Measurements from ENCODE around the gene HNRNPUL2. TPM values are rescaled to one million over a fixed set of nuclear protein-coding genes. Genes with fewer than 3 reads are reported as not detected.

Gene HNRNPUL2
- total and polyA plus RNA-seq, 12 donors, result 9.6 to 40.2 (median 23.3) TPM

DNA sequence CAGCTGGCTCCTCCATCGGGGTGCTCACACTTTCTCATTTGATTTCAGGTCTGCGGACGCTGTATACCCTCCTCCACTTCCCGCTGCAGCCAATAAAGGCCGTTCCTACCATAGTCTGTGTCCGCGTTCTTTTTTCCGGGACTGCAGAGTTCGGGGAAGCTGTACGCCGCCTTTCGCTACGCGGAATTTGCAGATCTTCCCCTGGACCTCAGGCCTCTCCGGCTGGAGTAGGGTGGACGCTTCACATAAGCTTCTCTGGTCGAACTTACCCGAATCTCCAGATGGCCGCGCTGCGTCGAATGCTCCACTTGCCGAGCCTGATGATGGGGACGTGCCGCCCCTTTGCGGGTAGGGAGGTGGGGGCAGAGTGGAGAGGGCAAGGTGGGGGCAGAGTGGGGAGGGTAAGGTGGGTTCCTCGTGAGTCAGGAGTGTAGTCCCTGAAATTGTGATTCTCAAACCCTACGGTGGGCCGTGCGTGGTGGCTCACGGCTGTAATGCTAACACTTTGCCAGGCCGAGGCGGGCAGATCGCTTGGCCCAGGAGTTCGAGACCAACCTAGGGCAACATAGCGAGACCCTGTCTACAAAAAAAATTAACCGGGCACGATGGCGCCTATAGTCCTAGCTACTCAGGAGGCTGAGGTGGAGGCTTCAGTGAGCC lies 61.5 kb downstream of the HNRNPUL2 start:
- 4 to 9% (median 7%) methylated on average over 23 to 39 of the region's 39 CpGs for WGBS, 4 donors
- Histone ChIP-seq H3K4me3 (peak overlapping the region; percentile 52 to 98 (median 63)), H3K27me3 (no peaks in the 10 kb centered on the region), H3K9me3 (replicated peaks in 1 of 3) (no peaks in the 10 kb centered on the region), H3K4me1 (replicated peaks in 1 of 2) (peaks cover 20 to 46% of the 10 kb centered on the region in 2 donors), H3K36me3 (replicated peaks in 1 of 2) (peaks cover 0 to 11% of the 10 kb centered on the region in 2 donors), H3K27ac (peak overlapping the region; percentile 85 to 97 (median 91))
- intact Hi-C loops (cut with DNase I), result no loop called here
- peak; percentile 53 to 82 (median 70) for DNase-seq
- TF ChIP-seq, protein P1, sequence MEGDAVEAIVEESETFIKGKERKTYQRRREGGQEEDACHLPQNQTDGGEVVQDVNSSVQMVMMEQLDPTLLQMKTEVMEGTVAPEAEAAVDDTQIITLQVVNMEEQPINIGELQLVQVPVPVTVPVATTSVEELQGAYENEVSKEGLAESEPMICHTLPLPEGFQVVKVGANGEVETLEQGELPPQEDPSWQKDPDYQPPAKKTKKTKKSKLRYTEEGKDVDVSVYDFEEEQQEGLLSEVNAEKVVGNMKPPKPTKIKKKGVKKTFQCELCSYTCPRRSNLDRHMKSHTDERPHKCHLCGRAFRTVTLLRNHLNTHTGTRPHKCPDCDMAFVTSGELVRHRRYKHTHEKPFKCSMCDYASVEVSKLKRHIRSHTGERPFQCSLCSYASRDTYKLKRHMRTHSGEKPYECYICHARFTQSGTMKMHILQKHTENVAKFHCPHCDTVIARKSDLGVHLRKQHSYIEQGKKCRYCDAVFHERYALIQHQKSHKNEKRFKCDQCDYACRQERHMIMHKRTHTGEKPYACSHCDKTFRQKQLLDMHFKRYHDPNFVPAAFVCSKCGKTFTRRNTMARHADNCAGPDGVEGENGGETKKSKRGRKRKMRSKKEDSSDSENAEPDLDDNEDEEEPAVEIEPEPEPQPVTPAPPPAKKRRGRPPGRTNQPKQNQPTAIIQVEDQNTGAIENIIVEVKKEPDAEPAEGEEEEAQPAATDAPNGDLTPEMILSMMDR (IDR thresholded peaks at IDR 0.05), result no peak
- TF ChIP-seq POLR2A (IDR thresholded peaks at IDR 0.05), result no peak

DNA sequence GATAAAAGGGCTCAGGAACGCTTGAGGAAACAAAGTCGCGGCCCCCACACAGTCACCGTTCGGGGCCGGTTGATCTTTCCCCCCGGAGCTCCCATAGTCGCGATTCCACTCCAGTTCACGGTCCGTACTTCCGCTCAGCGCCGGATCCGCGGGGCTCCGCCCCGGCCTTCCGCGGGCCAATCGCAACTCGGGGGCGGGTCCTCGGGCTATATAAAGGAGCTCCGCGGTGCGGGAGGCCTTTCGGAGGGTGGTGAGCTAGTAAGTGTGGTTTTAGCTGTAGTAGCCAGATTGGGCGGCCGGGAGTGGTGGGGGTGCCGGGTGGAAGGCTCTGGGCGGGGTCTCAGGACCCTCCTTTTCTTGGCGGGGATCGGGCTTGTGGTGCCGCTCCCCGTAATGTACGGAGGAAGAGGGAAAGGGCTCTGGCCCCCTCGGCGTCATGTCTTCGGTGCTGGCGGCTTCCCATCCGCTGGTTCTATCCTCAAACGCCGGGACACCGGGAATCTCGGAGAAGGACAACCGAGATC lies 62.1 kb downstream of the HNRNPUL2 start, which contains the start of the genes C11orf98 and CSKMT:
C11orf98 (minus strand) TSS at position 136 of the 524 bp plus-strand sequence; CDS start at position 95, 41 bp downstream.
CSKMT (plus strand) TSS at position 238 of the 524 bp plus-strand sequence. CDS start 568 bp downstream, outside the sequence.
- WGBS, 4 donors, result 0 to 1% (median 0%) methylated on average over 11 to 47 of the region's 47 CpGs
- intact Hi-C loops (cut with DNase I), result no loop called here
- no peaks in the 10 kb centered on the region for H3K9me3 ChIP-seq (replicated peaks in 1 of 3)
- peak within 1 kb of the TSS; percentile 52 to 98 (median 68) for H3K4me3 ChIP-seq
- peaks cover 15 to 40% of the 10 kb centered on the region in 2 donors for H3K4me1 ChIP-seq (replicated peaks in 1 of 2)
- H3K27ac ChIP-seq, result peak within 1 kb of the TSS; percentile 85 to 97 (median 91)
- peak; percentile 93 to 98 (median 95) for DNase-seq
- H3K36me3 ChIP-seq (replicated peaks in 1 of 2), result peaks cover 0 to 11% of the 10 kb centered on the region in 2 donors
- TF ChIP-seq, protein P1 (IDR thresholded peaks at IDR 0.05), result no peak
- TF ChIP-seq POLR2A (IDR thresholded peaks at IDR 0.05), result peak; percentile 97 to 98
- no peaks in the 10 kb centered on the region for H3K27me3 ChIP-seq

DNA sequence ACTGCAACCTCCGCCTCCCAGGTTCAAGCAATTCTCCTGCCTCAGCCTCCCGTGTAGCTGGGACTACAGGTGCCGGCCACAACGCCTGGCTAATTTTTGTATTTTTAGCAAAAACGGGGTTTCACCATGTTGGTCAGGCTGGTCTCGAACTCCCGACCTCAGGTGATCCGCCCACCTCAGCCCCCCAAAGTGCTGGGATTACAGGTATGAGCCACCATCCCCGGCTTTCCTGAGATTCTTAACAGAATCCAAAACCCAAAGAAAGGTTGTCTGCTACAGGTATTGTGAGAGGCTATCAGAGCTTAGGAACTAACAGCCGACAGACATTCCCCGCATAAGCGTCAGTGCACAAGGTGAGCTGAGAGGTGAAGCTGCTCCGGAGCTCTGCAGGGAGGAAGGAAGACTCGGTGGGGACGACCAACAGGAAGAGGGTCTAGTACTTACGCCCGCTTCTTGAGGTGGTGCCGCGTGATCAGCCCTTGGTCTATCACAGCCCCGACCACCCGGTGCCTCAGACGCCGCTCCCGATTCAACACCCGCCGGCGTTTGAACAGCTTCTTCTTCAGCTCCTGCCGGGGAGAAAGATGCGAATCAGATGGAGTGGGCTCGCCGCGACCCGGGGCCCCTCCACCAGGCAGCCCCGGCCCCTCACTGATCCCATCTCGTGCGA lies 62.7 kb downstream of the HNRNPUL2 start:
- Histone ChIP-seq H3K9me3 (replicated peaks in 1 of 3) (no peaks in the 10 kb centered on the region), H3K4me1 (replicated peaks in 1 of 2) (peaks cover 12 to 34% of the 10 kb centered on the region in 2 donors), H3K27ac (peak overlapping the region; percentile 85 to 97 (median 91)), H3K4me3 (peak overlapping the region; percentile 52 to 98 (median 68)), H3K36me3 (replicated peaks in 1 of 2) (peaks cover 0 to 11% of the 10 kb centered on the region in 2 donors), H3K27me3 (no peaks in the 10 kb centered on the region)
- TF ChIP-seq, protein P1 (IDR thresholded peaks at IDR 0.05), result no peak
- no peak for TF ChIP-seq POLR2A (IDR thresholded peaks at IDR 0.05)
- 3 to 5% (median 3%) methylated on average over 19 to 36 of the region's 36 CpGs for WGBS, 4 donors
- intact Hi-C loops (cut with DNase I), result no loop called here
- peak in 5 of 7 donors; percentile 49 to 78 (median 56) for DNase-seq

Small RNA genes within 50 kb of the gene (small RNA-seq; reads per million reads assigned to genes)
- gene SNORA57, result 0 reads per million in 2 donors

Other genes with a start within 250 kb of the HNRNPUL2 start
- gene AHNAK, start 180.7 kb downstream of the HNRNPUL2 start, total RNA-seq, result 100 to 1,000 TPM in 8 of 9 donors, 10 to 100 TPM in 1; 54.2 to 307 (median 195) TPM
- 10 to 100 TPM; 32.0 to 35.4 (median 32.7) TPM for gene AHNAK, start 180.7 kb downstream of the HNRNPUL2 start, polyA plus RNA-seq
- gene EEF1G, start 153.6 kb downstream of the HNRNPUL2 start, total RNA-seq, result 1,000 to 10,000 TPM in 7 of 9 donors, 100 to 1,000 TPM in 2; 943 to 1,585 (median 1,192) TPM
- 1,000 to 10,000 TPM in 1 of 3 donors, 100 to 1,000 TPM in 2; 646 to 1,257 (median 934) TPM for gene EEF1G, start 153.6 kb downstream of the HNRNPUL2 start, polyA plus RNA-seq
- gene TUT1, start 135.9 kb downstream of the HNRNPUL2 start, total RNA-seq, result 10 to 100 TPM in 7 of 9 donors, 1 to 10 TPM in 2; 7.0 to 32.4 (median 14.9) TPM
- 10 to 100 TPM in 2 of 3 donors, 1 to 10 TPM in 1; 9.4 to 67.6 (median 34.0) TPM for gene TUT1, start 135.9 kb downstream of the HNRNPUL2 start, polyA plus RNA-seq
- 10 to 100 TPM; 63.9 to 97.3 (median 73.6) TPM for gene MTA2, start 125.6 kb downstream of the HNRNPUL2 start, total RNA-seq
- gene MTA2, start 125.6 kb downstream of the HNRNPUL2 start, polyA plus RNA-seq, result 10 to 100 TPM; 66.5 to 82.4 (median 73.5) TPM
- 10 to 100 TPM; 13.0 to 97.9 (median 35.4) TPM for gene EML3, start 114.7 kb downstream of the HNRNPUL2 start, total RNA-seq
- gene EML3, start 114.7 kb downstream of the HNRNPUL2 start, polyA plus RNA-seq, result 100 to 1,000 TPM in 2 of 3 donors, 1 to 10 TPM in 1; 9.7 to 198 (median 139) TPM
- gene ROM1, start 114.2 kb downstream of the HNRNPUL2 start, total RNA-seq, result 10 to 100 TPM in 3 of 9 donors, 1 to 10 TPM in 6; 1.6 to 22.3 (median 4.9) TPM
- 10 to 100 TPM in 2 of 3 donors, 1 to 10 TPM in 1; 5.1 to 11.3 (median 11.1) TPM for gene ROM1, start 114.2 kb downstream of the HNRNPUL2 start, polyA plus RNA-seq
- 10 to 100 TPM; 25.3 to 56.6 (median 34.5) TPM for gene B3GAT3, start 105.5 kb downstream of the HNRNPUL2 start, total RNA-seq
- 10 to 100 TPM in 2 of 3 donors, 1 to 10 TPM in 1; 5.9 to 83.3 (median 60.6) TPM for gene B3GAT3, start 105.5 kb downstream of the HNRNPUL2 start, polyA plus RNA-seq
- 100 to 1,000 TPM; 105 to 304 (median 182) TPM for gene GANAB, start 80.8 kb downstream of the HNRNPUL2 start, total RNA-seq
- gene GANAB, start 80.8 kb downstream of the HNRNPUL2 start, polyA plus RNA-seq, result 100 to 1,000 TPM in 1 of 3 donors, 10 to 100 TPM in 2; 90.9 to 177 (median 94.0) TPM
- 10 to 100 TPM in 8 of 9 donors, 1 to 10 TPM in 1; 9.6 to 32.3 (median 25.0) TPM for gene INTS5, start 74.2 kb downstream of the HNRNPUL2 start, total RNA-seq
- gene INTS5, start 74.2 kb downstream of the HNRNPUL2 start, polyA plus RNA-seq, result 1 to 10 TPM; 4.4 to 7.5 (median 4.6) TPM
- 10 to 100 TPM; 42.8 to 87.3 (median 49.8) TPM for gene C11orf98, start 62.2 kb downstream of the HNRNPUL2 start, total RNA-seq
- 100 to 1,000 TPM in 2 of 3 donors, 10 to 100 TPM in 1; 95.8 to 142 (median 104) TPM for gene C11orf98, start 62.2 kb downstream of the HNRNPUL2 start, polyA plus RNA-seq
- 10 to 100 TPM in 3 of 9 donors, 1 to 10 TPM in 5, not detected in 1; 2.8 to 15.6 (median 8.3) TPM for gene CSKMT, start 62.1 kb downstream of the HNRNPUL2 start, total RNA-seq
- gene CSKMT, start 62.1 kb downstream of the HNRNPUL2 start, polyA plus RNA-seq, result 10 to 100 TPM in 2 of 3 donors, 1 to 10 TPM in 1; 1.9 to 37.2 (median 20.6) TPM
- 10 to 100 TPM; 10.2 to 21.3 (median 15.2) TPM for gene UQCC3, start 55.8 kb downstream of the HNRNPUL2 start, total RNA-seq
- gene UQCC3, start 55.8 kb downstream of the HNRNPUL2 start, polyA plus RNA-seq, result 10 to 100 TPM in 2 of 3 donors, 1 to 10 TPM in 1; 2.2 to 25.7 (median 25.7) TPM
- 10 to 100 TPM in 3 of 9 donors, 1 to 10 TPM in 6; 1.1 to 22.0 (median 8.4) TPM for gene LBHD1, start 55.2 kb downstream of the HNRNPUL2 start, total RNA-seq
- gene LBHD1, start 55.2 kb downstream of the HNRNPUL2 start, polyA plus RNA-seq, result 10 to 100 TPM; 16.5 to 30.4 (median 17.5) TPM
- gene UBXN1, start 48.4 kb downstream of the HNRNPUL2 start, total RNA-seq, result 100 to 1,000 TPM in 6 of 9 donors, 10 to 100 TPM in 3; 81.3 to 308 (median 139) TPM
- 100 to 1,000 TPM; 114 to 225 (median 177) TPM for gene UBXN1, start 48.4 kb downstream of the HNRNPUL2 start, polyA plus RNA-seq
- gene LRRN4CL, start 37.9 kb downstream of the HNRNPUL2 start, total RNA-seq, result 10 to 100 TPM in 6 of 9 donors, 1 to 10 TPM in 3; 3.1 to 29.9 (median 13.6) TPM
- gene LRRN4CL, start 37.9 kb downstream of the HNRNPUL2 start, polyA plus RNA-seq, result 1 to 10 TPM; 5.7 to 9.3 (median 6.4) TPM
- gene BSCL2, start 20.0 kb downstream of the HNRNPUL2 start, total RNA-seq, result 100 to 1,000 TPM in 6 of 9 donors, 10 to 100 TPM in 3; 77.6 to 185 (median 108) TPM
- 100 to 1,000 TPM; 134 to 653 (median 440) TPM for gene BSCL2, start 20.0 kb downstream of the HNRNPUL2 start, polyA plus RNA-seq
- 1 to 10 TPM in 3 of 9 donors, under 1 TPM in 4, not detected in 2; 0.39 to 3.2 (median 0.96) TPM for gene GNG3, start 19.8 kb downstream of the HNRNPUL2 start, total RNA-seq
- gene GNG3, start 19.8 kb downstream of the HNRNPUL2 start, polyA plus RNA-seq, result 10 to 100 TPM in 1 of 3 donors, 1 to 10 TPM in 2; 4.1 to 15.7 (median 6.4) TPM
- gene TTC9C, start 1.0 kb upstream of the HNRNPUL2 start, total RNA-seq, result 10 to 100 TPM; 10.7 to 45.0 (median 27.0) TPM
- 10 to 100 TPM; 36.7 to 93.9 (median 46.3) TPM for gene TTC9C, start 1.0 kb upstream of the HNRNPUL2 start, polyA plus RNA-seq
- gene ZBTB3, start 26.7 kb upstream of the HNRNPUL2 start, total RNA-seq, result 10 to 100 TPM in 6 of 9 donors, 1 to 10 TPM in 3; 6.9 to 19.5 (median 13.6) TPM
- 1 to 10 TPM; 3.0 to 5.6 (median 3.3) TPM for gene ZBTB3, start 26.7 kb upstream of the HNRNPUL2 start, polyA plus RNA-seq
- 100 to 1,000 TPM in 1 of 9 donors, 10 to 100 TPM in 8; 58.2 to 195 (median 79.8) TPM for gene POLR2G, start 34.1 kb upstream of the HNRNPUL2 start, total RNA-seq
- gene POLR2G, start 34.1 kb upstream of the HNRNPUL2 start, polyA plus RNA-seq, result 100 to 1,000 TPM in 2 of 3 donors, 10 to 100 TPM in 1; 67.6 to 109 (median 108) TPM
- 10 to 100 TPM; 18.3 to 42.3 (median 25.9) TPM for gene TAF6L, start 43.9 kb upstream of the HNRNPUL2 start, total RNA-seq
- gene TAF6L, start 43.9 kb upstream of the HNRNPUL2 start, polyA plus RNA-seq, result 10 to 100 TPM; 10.8 to 98.1 (median 41.2) TPM
- 100 to 1,000 TPM in 3 of 9 donors, 10 to 100 TPM in 6; 55.4 to 217 (median 72.6) TPM for gene TMEM179B, start 59.9 kb upstream of the HNRNPUL2 start, total RNA-seq
- 10 to 100 TPM; 37.2 to 97.7 (median 66.6) TPM for gene TMEM179B, start 59.9 kb upstream of the HNRNPUL2 start, polyA plus RNA-seq
- 10 to 100 TPM; 12.6 to 49.1 (median 24.7) TPM for gene TMEM223, start 64.5 kb upstream of the HNRNPUL2 start, total RNA-seq
- gene TMEM223, start 64.5 kb upstream of the HNRNPUL2 start, polyA plus RNA-seq, result 10 to 100 TPM; 32.0 to 41.3 (median 32.5) TPM
- 100 to 1,000 TPM in 1 of 9 donors, 10 to 100 TPM in 8; 32.8 to 134 (median 58.8) TPM for gene NXF1, start 78.0 kb upstream of the HNRNPUL2 start, total RNA-seq
- gene NXF1, start 78.0 kb upstream of the HNRNPUL2 start, polyA plus RNA-seq, result 100 to 1,000 TPM in 2 of 3 donors, 10 to 100 TPM in 1; 87.0 to 274 (median 231) TPM
- gene STX5, start 104.6 kb upstream of the HNRNPUL2 start, total RNA-seq, result 10 to 100 TPM; 22.2 to 59.9 (median 37.3) TPM
- gene STX5, start 104.6 kb upstream of the HNRNPUL2 start, polyA plus RNA-seq, result 10 to 100 TPM; 19.7 to 52.4 (median 22.4) TPM
- gene TEX54, start 105.4 kb upstream of the HNRNPUL2 start, total RNA-seq, result not detected
- gene TEX54, start 105.4 kb upstream of the HNRNPUL2 start, polyA plus RNA-seq, result 1 to 10 TPM in 1 of 3 donors, under 1 TPM in 1, not detected in 1; 0.27 to 1.4 TPM
- 10 to 100 TPM; 21.7 to 58.0 (median 37.9) TPM for gene WDR74, start 112.1 kb upstream of the HNRNPUL2 start, total RNA-seq
- gene WDR74, start 112.1 kb upstream of the HNRNPUL2 start, polyA plus RNA-seq, result 100 to 1,000 TPM in 2 of 3 donors, 10 to 100 TPM in 1; 35.4 to 119 (median 102) TPM
- gene SLC3A2, start 153.4 kb upstream of the HNRNPUL2 start, total RNA-seq, result 100 to 1,000 TPM; 103 to 398 (median 170) TPM
- gene SLC3A2, start 153.4 kb upstream of the HNRNPUL2 start, polyA plus RNA-seq, result 100 to 1,000 TPM; 123 to 221 (median 155) TPM
- gene CHRM1, start 193.9 kb upstream of the HNRNPUL2 start, total RNA-seq, result 1 to 10 TPM in 2 of 9 donors, under 1 TPM in 2, not detected in 5; 0.22 to 3.0 (median 1.8) TPM
- gene CHRM1, start 193.9 kb upstream of the HNRNPUL2 start, polyA plus RNA-seq, result 1 to 10 TPM; 1.4 to 3.8 (median 1.8) TPM

Measured in adrenal gland (tissue), 12 donors.